Measurements from ENCODE around the gene AADAT.
A peak's percentile ranks its signal among the peaks of the same experiment; 100 is the strongest.

AADAT gene

DNA sequence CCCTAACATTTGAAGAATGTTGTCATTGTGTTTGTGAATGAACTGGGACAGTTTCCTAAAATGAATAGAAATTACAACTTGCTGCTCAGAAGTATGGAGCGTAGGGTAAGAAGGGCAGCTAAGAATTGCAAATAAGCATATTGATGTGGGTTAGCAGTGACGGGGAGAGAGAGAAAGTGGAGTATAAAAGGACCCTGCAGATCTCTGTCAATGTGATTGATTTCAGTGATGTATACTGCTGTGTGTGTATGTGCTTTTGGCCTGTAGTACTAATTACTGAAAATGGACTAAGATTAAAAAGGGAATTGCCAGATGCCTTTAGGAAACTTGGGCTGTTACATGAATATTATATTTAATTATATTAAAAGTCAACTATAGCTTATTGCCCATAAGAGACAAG, 55.8 kb downstream of the AADAT start:
- TF ChIP-seq CREB1 (IDR thresholded peaks at IDR 0.05; ENCODE audit: low read depth) (no peak), FOXM1 (IDR thresholded peaks at IDR 0.05; ENCODE audit: borderline replicate concordance, low read depth) (no peak), EP300 (IDR thresholded peaks at IDR 0.05; ENCODE audit: borderline replicate concordance) (no peak), YY1 (IDR thresholded peaks at IDR 0.05; ENCODE audit: low read depth) (no peak), TEAD4 (IDR thresholded peaks at IDR 0.05) (no peak), RAD21 (IDR thresholded peaks at IDR 0.05; ENCODE audit: low read depth) (no peak), CEBPB (IDR thresholded peaks at IDR 0.05) (no peak), ZBTB7A (IDR thresholded peaks at IDR 0.05; ENCODE audit: low read depth) (no peak), TAF1 (IDR thresholded peaks at IDR 0.05; ENCODE audit: low read depth) (no peak), NFIC (IDR thresholded peaks at IDR 0.05) (no peak), EGR1 (IDR thresholded peaks at IDR 0.05) (no peak)
- TF ChIP-seq, protein P1, sequence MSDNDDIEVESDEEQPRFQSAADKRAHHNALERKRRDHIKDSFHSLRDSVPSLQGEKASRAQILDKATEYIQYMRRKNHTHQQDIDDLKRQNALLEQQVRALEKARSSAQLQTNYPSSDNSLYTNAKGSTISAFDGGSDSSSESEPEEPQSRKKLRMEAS (IDR thresholded peaks at IDR 0.05), result no peak
- TF ChIP-seq, protein P2, sequence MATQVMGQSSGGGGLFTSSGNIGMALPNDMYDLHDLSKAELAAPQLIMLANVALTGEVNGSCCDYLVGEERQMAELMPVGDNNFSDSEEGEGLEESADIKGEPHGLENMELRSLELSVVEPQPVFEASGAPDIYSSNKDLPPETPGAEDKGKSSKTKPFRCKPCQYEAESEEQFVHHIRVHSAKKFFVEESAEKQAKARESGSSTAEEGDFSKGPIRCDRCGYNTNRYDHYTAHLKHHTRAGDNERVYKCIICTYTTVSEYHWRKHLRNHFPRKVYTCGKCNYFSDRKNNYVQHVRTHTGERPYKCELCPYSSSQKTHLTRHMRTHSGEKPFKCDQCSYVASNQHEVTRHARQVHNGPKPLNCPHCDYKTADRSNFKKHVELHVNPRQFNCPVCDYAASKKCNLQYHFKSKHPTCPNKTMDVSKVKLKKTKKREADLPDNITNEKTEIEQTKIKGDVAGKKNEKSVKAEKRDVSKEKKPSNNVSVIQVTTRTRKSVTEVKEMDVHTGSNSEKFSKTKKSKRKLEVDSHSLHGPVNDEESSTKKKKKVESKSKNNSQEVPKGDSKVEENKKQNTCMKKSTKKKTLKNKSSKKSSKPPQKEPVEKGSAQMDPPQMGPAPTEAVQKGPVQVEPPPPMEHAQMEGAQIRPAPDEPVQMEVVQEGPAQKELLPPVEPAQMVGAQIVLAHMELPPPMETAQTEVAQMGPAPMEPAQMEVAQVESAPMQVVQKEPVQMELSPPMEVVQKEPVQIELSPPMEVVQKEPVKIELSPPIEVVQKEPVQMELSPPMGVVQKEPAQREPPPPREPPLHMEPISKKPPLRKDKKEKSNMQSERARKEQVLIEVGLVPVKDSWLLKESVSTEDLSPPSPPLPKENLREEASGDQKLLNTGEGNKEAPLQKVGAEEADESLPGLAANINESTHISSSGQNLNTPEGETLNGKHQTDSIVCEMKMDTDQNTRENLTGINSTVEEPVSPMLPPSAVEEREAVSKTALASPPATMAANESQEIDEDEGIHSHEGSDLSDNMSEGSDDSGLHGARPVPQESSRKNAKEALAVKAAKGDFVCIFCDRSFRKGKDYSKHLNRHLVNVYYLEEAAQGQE (IDR thresholded peaks at IDR 0.05; ENCODE audit: low read depth), result no peak
- TF ChIP-seq, protein P3, sequence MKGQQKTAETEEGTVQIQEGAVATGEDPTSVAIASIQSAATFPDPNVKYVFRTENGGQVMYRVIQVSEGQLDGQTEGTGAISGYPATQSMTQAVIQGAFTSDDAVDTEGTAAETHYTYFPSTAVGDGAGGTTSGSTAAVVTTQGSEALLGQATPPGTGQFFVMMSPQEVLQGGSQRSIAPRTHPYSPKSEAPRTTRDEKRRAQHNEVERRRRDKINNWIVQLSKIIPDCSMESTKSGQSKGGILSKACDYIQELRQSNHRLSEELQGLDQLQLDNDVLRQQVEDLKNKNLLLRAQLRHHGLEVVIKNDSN (IDR thresholded peaks at IDR 0.05), result no peak

DNA sequence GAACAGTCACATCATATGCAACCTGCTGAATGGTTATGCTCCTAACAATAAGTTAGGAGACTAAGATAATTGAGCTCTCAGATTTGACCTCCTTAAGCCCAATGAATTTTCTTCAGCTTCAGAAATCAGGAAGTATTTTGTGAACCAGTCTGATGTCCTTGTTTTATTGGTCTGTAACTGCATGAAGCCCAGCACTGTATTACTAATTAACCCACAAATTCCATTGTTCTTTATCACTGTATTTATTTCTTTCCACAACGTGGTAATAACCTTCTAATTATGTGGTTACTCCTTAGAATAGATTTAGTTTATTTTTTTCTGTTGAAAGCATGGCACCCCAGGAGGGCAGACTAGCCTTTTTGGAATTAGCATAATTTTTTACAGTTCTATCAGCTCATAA, 59.6 kb downstream of the AADAT start:
- TF ChIP-seq RAD21 (IDR thresholded peaks at IDR 0.05; ENCODE audit: low read depth) (no peak), CEBPB (IDR thresholded peaks at IDR 0.05) (no peak), EP300 (IDR thresholded peaks at IDR 0.05; ENCODE audit: borderline replicate concordance) (no peak), NFIC (IDR thresholded peaks at IDR 0.05) (no peak), YY1 (IDR thresholded peaks at IDR 0.05; ENCODE audit: low read depth) (no peak), TAF1 (IDR thresholded peaks at IDR 0.05; ENCODE audit: low read depth) (no peak), TEAD4 (IDR thresholded peaks at IDR 0.05) (no peak), FOXM1 (IDR thresholded peaks at IDR 0.05; ENCODE audit: borderline replicate concordance, low read depth) (no peak)

DNA sequence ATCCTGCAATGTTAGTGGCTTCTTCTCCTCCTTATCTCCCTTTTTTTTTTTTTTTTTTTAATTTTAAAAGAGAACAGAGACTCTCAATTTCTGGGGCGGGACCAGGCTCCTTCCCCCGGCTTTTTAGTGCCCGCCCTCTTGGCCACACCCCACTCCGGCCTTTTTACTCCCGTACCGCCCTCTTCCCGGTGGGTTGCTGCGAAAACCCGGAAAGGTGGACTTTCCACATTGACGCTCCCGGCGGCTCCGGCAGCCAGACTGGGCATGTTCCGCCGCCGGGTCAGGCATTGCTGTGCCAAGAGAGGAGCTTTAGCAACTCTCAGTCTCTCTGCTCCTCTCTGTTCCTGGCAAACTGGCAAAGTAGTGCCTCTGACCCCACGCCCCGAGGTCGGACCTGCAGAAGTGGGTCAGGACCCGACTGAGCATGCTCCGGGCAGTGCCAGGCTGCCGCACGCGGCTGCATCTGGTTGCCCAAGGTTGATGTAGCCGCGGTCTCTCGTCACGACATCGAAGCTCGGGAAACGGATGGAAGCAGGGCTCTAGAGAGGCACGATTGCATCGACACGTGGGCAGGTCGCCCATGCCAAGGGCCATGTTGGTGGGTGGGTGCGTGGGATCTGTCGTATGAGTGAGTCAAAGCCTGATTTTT, 62.5 kb downstream of the AADAT start:
- no peak; the same call in 1 of the 2 replicates for TF ChIP-seq YY1 (IDR thresholded peaks at IDR 0.05; ENCODE audit: low read depth)
- TF ChIP-seq CREB1 (IDR thresholded peaks at IDR 0.05; ENCODE audit: low read depth), result no peak
- TF ChIP-seq NFIC (IDR thresholded peaks at IDR 0.05), result peak; percentile 94
- TF ChIP-seq CEBPB (IDR thresholded peaks at IDR 0.05), result no peak
- TF ChIP-seq EP300 (IDR thresholded peaks at IDR 0.05; ENCODE audit: borderline replicate concordance), result no peak
- no peak for TF ChIP-seq ZBTB7A (IDR thresholded peaks at IDR 0.05; ENCODE audit: low read depth)
- TF ChIP-seq FOXM1 (IDR thresholded peaks at IDR 0.05; ENCODE audit: borderline replicate concordance, low read depth), result no peak
- no peak for TF ChIP-seq EGR1 (IDR thresholded peaks at IDR 0.05)
- TF ChIP-seq TEAD4 (IDR thresholded peaks at IDR 0.05), result peak; percentile 44
- no peak for TF ChIP-seq RAD21 (IDR thresholded peaks at IDR 0.05; ENCODE audit: low read depth)
- TF ChIP-seq, protein P1 (IDR thresholded peaks at IDR 0.05), result peak; percentile 100
- TF ChIP-seq, protein P2 (IDR thresholded peaks at IDR 0.05; ENCODE audit: low read depth), result no peak
- peak; percentile 49 for TF ChIP-seq TCF12 (IDR thresholded peaks at IDR 0.05; ENCODE audit: low read depth)
- TF ChIP-seq, protein P3 (IDR thresholded peaks at IDR 0.05), result no peak
- TF ChIP-seq TAF1 (IDR thresholded peaks at IDR 0.05; ENCODE audit: low read depth), result peak; percentile 73

DNA sequence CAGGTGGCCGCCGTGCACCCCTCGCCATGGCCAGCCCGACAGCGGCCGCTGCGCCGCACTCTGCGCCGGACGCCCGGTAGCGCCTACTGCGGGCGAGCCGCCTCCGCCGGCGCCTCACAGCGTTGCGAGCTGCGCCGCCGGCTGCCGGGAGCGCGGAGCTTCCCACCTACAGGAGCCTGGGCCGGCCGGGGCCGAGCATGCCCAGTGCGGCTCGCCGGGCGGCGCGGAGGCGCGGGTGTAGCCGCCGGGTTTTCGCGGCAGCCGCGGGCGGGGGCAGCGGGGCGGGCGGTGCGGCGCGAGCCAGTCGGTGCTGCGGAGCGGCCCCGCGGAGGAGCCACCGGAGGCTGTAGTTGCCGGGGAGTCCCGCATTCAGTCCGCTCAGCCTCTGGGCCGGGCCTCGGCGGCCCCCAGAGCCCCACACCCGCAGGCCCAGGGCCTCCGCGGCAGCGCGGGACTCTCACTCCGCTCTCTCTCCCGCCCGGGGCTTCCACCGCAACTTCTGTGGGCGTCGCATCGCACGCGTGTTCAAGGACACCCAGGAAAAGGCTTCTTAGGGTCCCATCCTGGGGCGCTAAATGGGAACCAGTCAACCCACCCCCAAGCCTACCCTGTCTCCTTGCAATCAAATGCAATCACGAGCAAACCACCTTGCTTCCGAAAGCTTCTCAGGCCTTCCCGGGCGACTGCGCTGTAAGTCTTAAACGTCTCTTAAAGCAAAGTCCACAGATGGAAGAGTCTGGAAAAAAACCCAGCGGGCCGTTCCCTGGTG, 63.3 kb downstream of the AADAT start, which contains the start of gene MFAP3L:
Gene MFAP3L (minus strand): TSS at position 143 of the 769 bp plus-strand sequence. CDS start 20,518 bp downstream, outside the sequence.
- TF ChIP-seq TCF12 (IDR thresholded peaks at IDR 0.05; ENCODE audit: low read depth) (0 out of 2 replicates have a peak, but pooled peaks have one; percentile 39), ZBTB7A (IDR thresholded peaks at IDR 0.05; ENCODE audit: low read depth) (no peak), RAD21 (IDR thresholded peaks at IDR 0.05; ENCODE audit: low read depth) (0 out of 2 replicates have a peak, but pooled peaks have one; percentile 21), YY1 (IDR thresholded peaks at IDR 0.05; ENCODE audit: low read depth) (peak; percentile 13; the same call in 1 of the 2 replicates), TAF1 (IDR thresholded peaks at IDR 0.05; ENCODE audit: low read depth) (peak; percentile 67), EP300 (IDR thresholded peaks at IDR 0.05; ENCODE audit: borderline replicate concordance) (no peak; the same call in 1 of the 2 replicates), CEBPB (IDR thresholded peaks at IDR 0.05) (no peak; the same call in 1 of the 2 replicates), CREB1 (IDR thresholded peaks at IDR 0.05; ENCODE audit: low read depth) (no peak), EGR1 (IDR thresholded peaks at IDR 0.05) (0 out of 2 replicates have a peak, but pooled peaks have one; percentile 6)
- TF ChIP-seq, protein P2 (IDR thresholded peaks at IDR 0.05; ENCODE audit: low read depth), result no peak
- TF ChIP-seq, protein P1 (IDR thresholded peaks at IDR 0.05), result peak; percentile 62
- TF ChIP-seq, protein P3 (IDR thresholded peaks at IDR 0.05), result 0 out of 2 replicates have a peak, but pooled peaks have one; percentile 4
